Fibroblast of skin of right biceps (primary cell): ENCODE data around the gene COX7C.
A peak's percentile ranks its signal among the peaks of the same experiment; 100 is the strongest.
"Not testable (repeated sequence)": the region's sequence is repeated elsewhere in the genome, so short reads cannot be mapped to it uniquely, and the experiment has no call there.

Experiments
- DNase-seq: peaks from one replicate; pipeline ENCODE4 v3.0.0-alpha.2; 2013

Gene COX7C

DNA sequence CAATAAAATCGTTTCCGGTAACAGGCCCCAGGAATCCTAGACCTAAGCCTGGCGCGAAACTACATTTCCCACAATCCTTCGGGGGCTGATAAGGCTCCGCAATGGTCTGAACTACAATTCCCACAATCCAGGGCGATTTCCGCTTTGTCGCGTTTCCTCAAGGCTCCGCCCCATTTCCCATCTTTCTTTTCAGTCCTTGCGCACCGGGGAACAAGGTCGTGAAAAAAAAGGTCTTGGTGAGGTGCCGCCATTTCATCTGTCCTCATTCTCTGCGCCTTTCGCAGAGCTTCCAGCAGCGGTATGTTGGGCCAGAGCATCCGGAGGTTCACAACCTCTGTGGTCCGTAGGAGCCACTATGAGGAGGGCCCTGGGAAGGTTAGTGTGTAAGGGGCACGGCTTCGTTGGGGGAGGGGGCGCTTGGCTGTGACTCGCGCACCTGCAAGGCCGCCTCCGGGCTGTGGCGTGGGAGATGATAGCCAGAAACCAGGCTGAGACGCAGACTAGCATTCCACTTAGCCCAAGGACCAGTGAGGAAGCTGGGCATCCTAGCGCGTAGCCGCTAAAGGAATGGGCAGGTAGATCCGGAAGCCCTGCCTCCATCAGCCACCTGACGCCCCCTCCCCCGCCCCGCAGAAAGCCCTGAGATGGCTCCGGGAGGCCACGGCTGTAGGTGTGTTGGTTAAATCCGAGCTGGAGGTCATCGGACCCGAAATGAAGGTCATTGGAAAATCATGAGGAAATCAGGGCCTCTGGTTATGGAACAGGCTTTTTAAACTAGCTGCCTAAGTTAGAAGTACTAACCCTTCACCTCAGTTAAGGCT, at the start of gene COX7C:
Gene COX7C (plus strand): TSS at position 186 of the 821 bp plus-strand sequence. CDS start 115 bp downstream, at position 301.
- peak; percentile 95 for DNase-seq

- DNase-seq, result not testable (repeated sequence)
Observed at GRCh38 chr5:86569522-86570426, 48.0 kb upstream of the COX7C start.

DNA sequence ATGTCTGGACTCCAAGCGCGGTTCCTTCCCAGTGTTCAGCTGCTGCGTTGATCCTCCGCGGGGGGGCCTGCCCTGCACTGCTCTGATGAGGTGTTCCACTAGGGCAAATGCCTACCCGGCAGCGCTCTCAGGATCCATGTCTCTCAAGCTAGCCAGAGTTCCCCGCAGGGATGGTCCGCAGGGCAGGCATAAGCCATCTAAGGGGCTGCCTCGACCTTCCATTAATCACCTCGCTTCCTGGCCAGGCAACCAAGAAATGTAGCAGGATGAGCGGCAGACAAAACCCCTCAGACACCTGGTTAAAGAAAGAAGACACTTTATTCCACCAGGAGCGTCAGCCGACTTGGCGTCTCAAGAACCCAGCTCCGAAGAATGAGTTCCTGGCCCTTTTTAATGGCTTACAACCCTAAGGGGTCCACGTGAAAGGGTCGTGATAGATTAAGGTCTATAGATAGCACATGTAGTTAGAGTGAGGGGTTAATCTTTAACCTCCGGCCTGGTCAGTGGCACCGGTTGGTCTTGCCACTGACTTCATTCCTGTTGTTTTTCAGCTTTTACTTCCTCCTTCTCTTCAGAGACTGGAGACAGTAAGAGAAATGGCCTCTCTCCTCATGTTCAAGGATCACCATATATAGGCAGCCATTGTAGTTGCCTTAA, 47.2 kb upstream of the COX7C start:
- no peak for DNase-seq

DNA sequence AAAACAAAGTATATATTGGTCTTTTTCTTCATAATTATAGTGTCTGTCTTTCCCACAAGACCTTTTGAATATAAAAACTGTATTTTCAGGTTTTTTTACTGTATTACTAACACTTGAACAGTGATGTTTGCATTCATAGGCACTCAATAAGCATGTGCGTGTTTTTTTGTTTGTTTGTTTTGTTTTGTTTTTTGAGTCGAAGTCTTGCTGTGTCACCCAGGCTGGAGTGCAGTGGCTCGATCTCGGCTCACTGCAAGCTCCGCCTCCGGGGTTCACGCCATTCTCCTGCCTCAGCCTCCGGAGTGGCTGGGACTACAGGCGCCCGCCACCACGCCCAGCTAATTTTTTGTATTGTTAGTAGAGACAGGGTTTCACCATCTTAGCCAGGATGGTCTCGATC, 46.6 kb upstream of the COX7C start:
- DNase-seq, result not testable (repeated sequence)

DNA sequence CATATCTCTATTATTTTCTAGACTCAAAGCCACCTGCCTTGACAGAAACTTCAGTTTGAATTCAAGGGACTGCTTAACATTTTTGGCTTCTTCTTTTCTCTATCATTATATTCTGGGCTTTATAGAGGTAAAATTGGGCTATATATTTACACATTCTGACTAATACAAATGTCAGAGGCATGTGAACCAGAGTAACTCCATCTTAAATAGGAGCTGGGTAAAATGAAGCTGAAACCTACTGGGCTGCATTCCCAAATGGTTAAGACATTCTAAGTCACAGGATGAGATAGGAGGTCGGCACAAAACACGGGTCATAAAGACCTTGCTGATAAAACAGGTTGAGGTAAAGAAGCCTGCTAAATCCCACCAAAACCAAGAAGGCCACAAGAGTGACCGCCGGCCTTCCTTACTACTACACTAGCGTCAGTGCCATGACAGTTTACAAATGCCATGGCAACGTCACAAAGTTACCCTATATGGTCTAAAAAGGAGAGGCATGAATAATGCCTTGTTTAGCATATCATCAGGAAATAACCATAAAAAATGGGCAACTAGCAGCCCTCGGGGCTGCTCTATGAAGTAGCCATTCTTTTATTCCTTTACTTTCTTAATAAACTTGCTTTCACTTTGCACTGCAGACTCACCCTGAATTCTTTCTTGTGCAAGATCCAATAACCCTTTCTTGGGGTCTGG, 44.8 kb upstream of the COX7C start:
- no peak for DNase-seq

GRCh38 chr5:86579502-86579901, 38.2 kb upstream of the COX7C start:
- no peak for DNase-seq

DNA sequence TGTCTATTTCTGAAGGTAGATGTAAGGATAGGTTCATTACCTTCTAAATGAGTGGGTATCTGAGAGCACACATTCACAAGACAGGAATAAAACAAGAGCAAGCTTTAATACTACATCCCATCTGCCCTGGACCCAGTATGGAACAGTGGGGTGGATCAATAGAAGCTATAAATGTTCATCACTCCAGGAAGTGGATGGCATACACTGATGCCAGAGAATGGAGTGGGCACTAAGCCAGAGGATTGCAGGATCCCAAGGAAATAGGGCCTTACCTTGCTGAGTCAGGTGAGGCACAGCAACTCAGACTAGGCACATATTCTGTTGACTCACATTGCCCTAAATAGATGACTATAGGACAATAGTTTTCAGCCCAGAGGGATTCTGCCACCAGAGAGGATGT, 21.3 kb upstream of the COX7C start:
- DNase-seq, result no peak

DNA sequence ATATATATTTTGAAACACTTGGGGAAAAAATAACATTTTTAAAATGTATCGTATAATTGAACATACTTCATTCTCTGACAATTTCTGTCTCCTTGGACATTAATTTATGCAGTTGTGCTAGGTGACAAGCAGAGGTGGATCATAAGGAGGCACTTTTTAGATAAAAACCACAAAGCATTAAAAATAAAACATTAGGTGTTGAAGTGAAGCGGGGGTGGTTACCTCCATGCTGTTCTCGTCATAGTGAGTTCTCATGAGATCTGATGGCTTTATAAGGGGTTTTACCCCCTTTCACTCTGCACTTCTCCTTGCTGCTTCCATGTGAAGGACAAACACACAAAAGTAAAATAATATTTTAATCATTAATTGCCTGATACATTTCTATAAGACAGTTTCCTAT, 11.9 kb upstream of the COX7C start:
- DNase-seq, result no peak

GRCh38 chr5:86613455-86613854, 4.3 kb upstream of the COX7C start:
- DNase-seq, result peak; percentile 6

DNA sequence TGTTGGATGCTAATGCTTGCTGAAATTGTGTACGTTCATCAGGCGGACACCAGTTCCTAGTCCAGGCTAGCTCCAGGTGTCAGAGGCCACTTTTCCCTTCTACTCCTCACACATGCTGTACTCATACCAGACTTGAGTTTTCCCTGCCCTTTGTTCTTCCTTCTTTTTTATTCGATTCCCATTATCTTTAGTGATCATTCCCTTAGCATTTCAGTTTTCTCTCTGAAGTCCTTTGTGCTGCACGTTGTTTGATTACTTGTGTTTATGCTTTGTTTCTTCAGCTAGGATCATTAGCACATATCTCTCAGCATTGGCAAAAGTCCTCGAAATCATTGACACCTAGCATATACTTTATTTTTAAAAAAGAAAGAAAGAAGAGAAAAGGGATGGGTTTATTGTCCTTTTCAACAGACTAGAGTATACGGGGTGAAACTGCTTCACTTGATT, 409 bp upstream of the COX7C start:
- no peak for DNase-seq

GRCh38 chr5:86623785-86624483, 6.2 kb downstream of the COX7C start:
- DNase-seq, result no peak

DNA sequence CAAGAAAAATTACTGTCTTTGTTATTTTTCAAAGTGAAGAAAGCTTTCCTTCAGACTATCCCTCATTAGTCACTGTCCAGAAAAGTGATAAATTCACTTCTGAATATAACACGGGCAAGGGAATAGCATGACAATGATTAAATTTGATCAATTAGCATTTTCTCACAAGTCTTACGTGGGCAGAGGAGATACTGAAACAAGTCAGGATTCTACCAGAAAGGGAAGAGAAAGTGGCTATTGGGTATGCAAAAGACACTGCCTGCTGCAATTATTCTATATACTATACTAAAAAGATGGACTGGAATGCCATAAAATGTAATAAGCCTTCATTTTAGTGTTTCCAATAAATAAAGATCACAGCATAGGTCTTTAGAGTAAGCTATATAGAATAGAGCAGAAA, 7.4 kb downstream of the COX7C start:
- DNase-seq, result no peak

DNA sequence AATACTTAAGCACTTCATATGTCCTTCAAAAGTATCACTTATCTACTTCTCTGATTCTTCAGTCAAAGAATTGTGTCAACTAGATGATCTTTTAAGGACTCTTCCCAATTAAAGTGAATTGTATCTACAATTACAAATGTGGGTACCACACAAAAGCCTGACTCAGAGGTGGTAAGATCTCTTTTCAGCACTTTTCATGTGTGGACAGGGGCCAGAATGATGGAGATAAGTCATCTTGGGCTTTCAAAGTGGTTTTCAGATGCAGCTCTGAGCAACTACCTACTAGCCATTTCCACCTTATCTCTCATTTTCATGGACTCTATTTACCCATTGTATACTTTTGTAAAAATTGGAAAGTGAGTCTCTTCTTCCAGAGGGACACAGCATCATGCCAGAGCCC, 8.4 kb downstream of the COX7C start:
- DNase-seq, result no peak

GRCh38 chr5:86631165-86631564, 13.4 kb downstream of the COX7C start:
- no peak for DNase-seq

DNA sequence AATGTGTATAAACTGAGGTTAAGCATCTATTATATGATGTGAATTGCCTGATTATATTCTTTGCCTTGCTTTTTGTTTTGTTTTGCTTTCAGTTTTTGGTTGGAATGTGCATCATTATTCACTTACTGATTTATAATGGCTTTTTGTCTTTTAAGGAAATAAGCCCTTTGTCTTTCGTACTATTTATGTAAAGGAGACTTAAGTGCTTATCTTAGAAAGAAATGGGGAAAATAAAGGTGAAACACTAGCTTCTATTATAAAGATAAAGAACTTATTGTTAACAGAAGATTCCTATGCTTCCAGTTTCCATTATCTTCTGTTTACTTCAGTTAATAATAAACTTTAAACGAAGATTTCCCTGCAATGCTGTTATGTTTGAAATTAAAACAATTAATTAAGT, 23.3 kb downstream of the COX7C start:
- DNase-seq, result no peak

GRCh38 chr5:86644843-86645242, 27.1 kb downstream of the COX7C start:
- no peak for DNase-seq

DNA sequence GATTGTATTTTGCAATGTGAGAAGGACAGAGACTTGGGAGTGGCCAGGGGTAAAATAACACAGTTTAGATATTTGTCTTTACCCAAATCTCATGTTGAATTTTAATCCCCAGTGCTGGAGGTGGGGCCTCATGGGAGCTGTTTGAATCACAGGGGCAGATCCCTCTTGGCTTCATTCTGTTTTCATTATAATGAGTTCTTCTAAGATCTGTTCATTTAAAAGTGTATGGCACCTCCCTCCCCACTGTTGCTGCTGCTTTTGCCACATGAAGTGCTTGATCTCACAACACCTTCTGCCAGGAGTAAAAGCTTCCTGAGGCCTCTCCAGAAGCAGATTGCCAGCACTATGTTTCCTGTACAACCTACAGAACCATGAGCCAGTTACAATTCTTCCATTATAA, 28.1 kb downstream of the COX7C start:
- no peak for DNase-seq

- no peak for DNase-seq
Observed at GRCh38 chr5:86646671-86647070, 28.9 kb downstream of the COX7C start.

DNA sequence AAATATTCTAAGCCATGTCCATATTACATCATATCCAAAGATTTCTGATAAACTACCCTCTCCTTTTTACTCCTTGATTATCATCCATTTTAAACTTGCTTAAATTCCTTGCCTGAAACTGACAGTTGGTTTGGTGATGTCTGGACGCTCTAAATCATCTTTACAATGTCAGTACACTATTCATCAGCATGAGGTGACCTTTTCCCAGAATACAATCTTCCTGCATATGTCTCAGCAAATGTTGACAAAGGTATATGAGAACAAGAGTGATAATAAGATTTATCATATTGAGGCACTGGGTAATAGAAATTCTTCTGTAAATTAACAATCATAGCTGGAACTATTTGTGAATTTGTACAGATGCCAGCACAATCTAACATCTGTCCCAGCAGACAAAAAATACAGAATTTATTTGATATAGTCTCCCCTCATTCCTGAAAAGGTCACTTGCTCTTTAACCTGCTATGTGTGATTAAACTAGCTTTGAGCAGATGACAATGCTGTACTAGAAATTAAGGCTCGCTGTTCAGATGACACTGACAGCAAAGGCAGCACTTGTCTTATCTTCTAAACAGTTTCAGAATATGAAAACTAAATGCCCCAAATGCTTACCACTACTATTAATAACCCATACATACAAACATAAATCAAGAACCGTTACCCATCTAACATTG, 32.2 kb downstream of the COX7C start:
- DNase-seq, result no peak

DNA sequence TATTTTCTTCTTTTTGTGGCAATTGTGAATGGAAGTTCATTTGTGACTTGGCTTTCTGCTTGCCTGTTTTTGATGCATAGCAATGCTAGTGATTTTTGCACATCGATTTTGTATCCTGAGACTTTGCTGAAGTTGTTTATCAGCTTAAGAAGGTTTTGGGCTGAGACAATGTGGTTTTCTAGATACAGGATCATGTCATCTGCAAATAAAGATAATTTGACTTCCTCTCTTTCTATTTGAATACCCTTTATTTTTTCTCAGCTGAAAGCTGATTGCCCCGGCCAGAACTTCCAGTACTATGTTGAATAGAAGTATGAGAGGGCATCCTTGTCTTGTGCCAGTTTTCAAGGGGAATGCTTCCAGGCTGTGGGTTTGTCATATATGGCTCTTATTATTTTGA, 43.0 kb downstream of the COX7C start:
- DNase-seq, result not testable (repeated sequence)

- no peak for DNase-seq
Observed at GRCh38 chr5:86664173-86664572, 46.4 kb downstream of the COX7C start.
